Astrocyte (in vitro differentiated cells and primary cell): ENCODE measurements around the gene GOT1. TPM values are rescaled to one million over a fixed set of nuclear protein-coding genes. Genes with fewer than 3 reads are reported as not detected.
A peak's percentile ranks its signal among the peaks of the same experiment; 100 is the strongest.

Source experiments
- DNase-seq: peaks from one replicate; pipeline ENCODE4 v3.0.0-alpha.2; 2010; ENCODE audit warnings: low read depth
- FAIRE-seq: peaks from 2 replicates; lab custom pipeline; 2011; peaks lifted over from hg19 to GRCh38; lab: Jason Lieb, UNC
- H2AFZ ChIP-seq: 2 replicates; pipeline ENCODE4 v1.6.0; 2012; ENCODE audit warnings: low read depth, low read length, inconsistent platforms
- H3K27ac ChIP-seq: 2 replicates; pipeline ENCODE4 v1.5.1; 2011; ENCODE audit warnings: low read depth, low read length, inconsistent platforms
- H3K27me3 ChIP-seq: 2 replicates; pipeline ENCODE4 v1.6.0; 2011; ENCODE audit warnings: low read length, inconsistent platforms; ENCODE audit not compliant: insufficient read depth
- H3K36me3 ChIP-seq: 2 replicates; pipeline ENCODE4 v1.5.1; 2011; ENCODE audit warnings: low read length, inconsistent platforms; ENCODE audit not compliant: insufficient read depth
- H3K4me1 ChIP-seq: 2 replicates; pipeline ENCODE4 v1.5.1; 2011; ENCODE audit warnings: low read length, inconsistent platforms; ENCODE audit not compliant: insufficient read depth
- H3K4me2 ChIP-seq: 2 replicates; pipeline ENCODE4 v1.6.0; 2012; ENCODE audit warnings: low read length, inconsistent platforms
- H3K4me3 ChIP-seq: 2 replicates; pipeline ENCODE4 v1.5.1; 2011; ENCODE audit warnings: low read depth, mild to moderate bottlenecking, low read length, inconsistent platforms; ENCODE audit not compliant: insufficient read depth
- H3K79me2 ChIP-seq: 2 replicates; pipeline ENCODE4 v1.6.0; 2012; ENCODE audit warnings: mild to moderate bottlenecking, low read length, inconsistent platforms; ENCODE audit not compliant: insufficient read depth
- H3K9ac ChIP-seq: 2 replicates; pipeline ENCODE4 v1.6.0; 2012; ENCODE audit warnings: mild to moderate bottlenecking, low read length, inconsistent platforms
- H3K9me3 ChIP-seq: 2 replicates; pipeline ENCODE4 v1.5.1; 2012; ENCODE audit warnings: low read depth, mild to moderate bottlenecking, low read length, inconsistent platforms; ENCODE audit not compliant: insufficient read depth
- H4K20me1 ChIP-seq: 2 replicates; pipeline ENCODE4 v1.6.0; 2012; ENCODE audit warnings: low read length, inconsistent platforms; ENCODE audit not compliant: insufficient read depth
- H3K27ac Mint-ChIP-seq: one replicate; pipeline ENCODE4 v1.8.0; 2021; ENCODE audit warnings: mild to moderate bottlenecking, mixed read lengths; ENCODE audit not compliant: unreplicated experiment
- H3K27me3 Mint-ChIP-seq: one replicate; pipeline ENCODE4 v1.8.0; 2021; ENCODE audit warnings: low read depth, mixed read lengths; ENCODE audit not compliant: unreplicated experiment
- H3K36me3 Mint-ChIP-seq: one replicate; pipeline ENCODE4 v1.8.0; 2021; ENCODE audit warnings: low read depth, mixed read lengths; ENCODE audit not compliant: unreplicated experiment
- H3K4me1 Mint-ChIP-seq: one replicate; pipeline ENCODE4 v1.8.0; 2021; ENCODE audit warnings: low read depth, mixed read lengths; ENCODE audit not compliant: unreplicated experiment
- H3K4me3 Mint-ChIP-seq: one replicate; pipeline ENCODE4 v1.8.0; 2021; ENCODE audit warnings: mild to moderate bottlenecking, moderate library complexity, mixed read lengths; ENCODE audit not compliant: unreplicated experiment
- H3K9me3 Mint-ChIP-seq: one replicate; pipeline ENCODE4 v1.8.0; 2021; ENCODE audit warnings: mild to moderate bottlenecking, mixed read lengths; ENCODE audit not compliant: unreplicated experiment
- CTCF ChIP-seq: IDR thresholded peaks from 2 replicates; pipeline ENCODE4 v1.5.1; 2011; ENCODE audit warnings: low read depth, mild to moderate bottlenecking, inconsistent platforms, low read length, moderate library complexity; ENCODE audit not compliant: insufficient read depth
- EZH2 ChIP-seq: IDR thresholded peaks from 2 replicates; pipeline ENCODE4 v1.6.1; 2012; ENCODE audit warnings: mild to moderate bottlenecking, low read length, inconsistent platforms; ENCODE audit not compliant: insufficient read depth
- total RNA-seq: library from RNA; stranded (reverse); gene quantifications from 2 replicates; pipeline ENCODE4 v1.2.1, GENCODE V29; 2021

GOT1 gene
- total RNA-seq, 1 donor from 2014 or later = 46.8 TPM

DNA sequence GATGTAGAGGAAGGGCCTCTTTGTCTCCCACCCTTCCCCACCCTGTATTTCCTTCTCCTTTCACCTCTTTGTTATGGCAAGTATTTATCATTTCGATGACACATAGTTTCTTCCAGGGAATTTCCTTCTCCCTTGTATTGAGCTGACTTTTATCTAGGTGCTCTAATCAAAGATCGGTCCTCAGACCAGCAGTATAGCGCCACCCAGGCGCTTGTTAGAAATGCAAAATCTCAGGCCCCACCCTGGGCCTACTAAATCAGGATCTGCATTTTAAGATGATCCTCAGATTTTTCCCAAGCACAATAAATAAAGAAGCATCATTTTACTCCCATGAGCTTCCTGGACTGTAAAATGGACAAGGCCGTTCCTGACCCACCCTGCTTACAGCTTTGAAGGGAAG lies 12.0 kb upstream of the GOT1 start:
- H3K4me3 Mint-ChIP-seq = no peak overlapping the region
- H3K9me3 Mint-ChIP-seq = no peaks in the 10 kb centered on the region
- H3K27me3 Mint-ChIP-seq = peaks cover 1% of the 10 kb centered on the region

GRCh38 chr10:99438890-99439289 lies 8.5 kb upstream of the GOT1 start:
- DNase-seq (no peak), FAIRE-seq (no peak)
- no peaks in the 10 kb centered on the region for H3K9me3 Mint-ChIP-seq
- no peaks in the 10 kb centered on the region for H3K9me3 ChIP-seq
- H3K9ac ChIP-seq = no peak overlapping the region
- H3K79me2 ChIP-seq = no peaks in the 10 kb centered on the region
- peaks cover 4% of the 10 kb centered on the region for H4K20me1 ChIP-seq
- no peaks in the 10 kb centered on the region for H3K27me3 ChIP-seq
- H3K36me3 Mint-ChIP-seq = no peaks in the 10 kb centered on the region
- no peak overlapping the region for H3K4me2 ChIP-seq
- no peaks in the 10 kb centered on the region for H3K4me1 ChIP-seq
- no peak overlapping the region for H3K27ac Mint-ChIP-seq
- no peaks in the 10 kb centered on the region for H3K27me3 Mint-ChIP-seq
- no peaks in the 10 kb centered on the region for H3K36me3 ChIP-seq
- H3K4me3 Mint-ChIP-seq = no peak overlapping the region
- no peak overlapping the region for H3K27ac ChIP-seq
- H2AFZ ChIP-seq = no peak overlapping the region
- H3K4me1 Mint-ChIP-seq = no peaks in the 10 kb centered on the region
- no peak overlapping the region for H3K4me3 ChIP-seq
- TF ChIP-seq CTCF (no peak), EZH2 (no peak)

More for the DNA sequence above, 12.0 kb upstream of the GOT1 start:
- Histone ChIP-seq H2AFZ (no peak overlapping the region), H3K9me3 (no peaks in the 10 kb centered on the region), H3K4me1 (no peaks in the 10 kb centered on the region), H3K4me2 (no peak overlapping the region), H4K20me1 (no peaks in the 10 kb centered on the region), H3K27me3 (no peaks in the 10 kb centered on the region), H3K9ac (no peak overlapping the region), H3K36me3 (no peaks in the 10 kb centered on the region), H3K27ac (no peak overlapping the region), H3K79me2 (no peaks in the 10 kb centered on the region), H3K4me3 (no peak overlapping the region)
- Mint-ChIP-seq H3K36me3 (no peaks in the 10 kb centered on the region), H3K27ac (no peak overlapping the region), H3K4me1 (no peaks in the 10 kb centered on the region)
- TF ChIP-seq CTCF = no peak
- no peak for DNase-seq
- FAIRE-seq = no peak

DNA sequence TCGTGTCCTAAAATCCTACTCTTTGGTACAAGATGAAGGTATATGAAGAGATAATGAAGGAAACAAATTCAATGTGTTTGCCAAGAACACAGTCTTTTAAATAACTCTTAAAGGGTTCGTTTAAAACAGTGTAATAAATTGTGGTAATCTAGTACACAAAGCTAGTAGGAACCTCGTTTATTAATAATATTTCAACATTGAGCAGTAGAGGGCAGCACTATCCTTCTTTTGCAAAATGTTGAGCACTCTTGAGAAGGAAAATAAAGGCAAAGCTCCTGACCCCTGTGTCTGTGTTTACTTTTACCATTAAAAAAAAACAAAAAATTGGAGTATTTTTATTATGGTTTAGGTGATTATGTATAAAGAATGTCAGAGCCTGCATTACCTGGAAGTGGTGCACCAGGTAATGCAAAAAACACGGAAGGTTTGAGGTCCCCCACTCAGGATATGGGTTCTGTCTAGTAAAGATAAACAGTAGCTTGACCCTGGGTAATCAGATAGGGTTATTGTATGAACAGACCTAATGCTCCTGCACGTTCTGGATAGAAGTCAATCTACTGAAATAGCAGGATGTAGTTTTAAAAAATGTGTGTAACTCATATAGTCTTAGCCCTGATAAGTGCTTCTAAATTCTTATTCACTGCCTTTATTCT lies 5.7 kb upstream of the GOT1 start:
- Mint-ChIP-seq H3K36me3 (no peaks in the 10 kb centered on the region), H3K27me3 (no peaks in the 10 kb centered on the region), H3K4me3 (no peak overlapping the region), H3K4me1 (no peaks in the 10 kb centered on the region), H3K27ac (no peak overlapping the region), H3K9me3 (no peaks in the 10 kb centered on the region)
- DNase-seq (no peak), FAIRE-seq (peak; percentile 34)
- Histone ChIP-seq H3K9ac (no peak overlapping the region), H3K27me3 (no peaks in the 10 kb centered on the region), H3K4me3 (no peak overlapping the region), H3K4me2 (no peak overlapping the region), H3K79me2 (peaks cover 16% of the 10 kb centered on the region), H2AFZ (no peak overlapping the region), H3K36me3 (no peaks in the 10 kb centered on the region), H3K4me1 (peaks cover 4% of the 10 kb centered on the region), H3K27ac (no peak overlapping the region), H3K9me3 (no peaks in the 10 kb centered on the region), H4K20me1 (peaks cover 4% of the 10 kb centered on the region)
- TF ChIP-seq EZH2 (no peak), CTCF (peak; percentile 61)
